Choroid plexus epithelial cell (primary cell): ENCODE results near the gene ACTR1A.

Source experiments
- DNase-seq: peaks from one replicate; pipeline ENCODE4 v3.0.0-alpha.2; 2010; ENCODE audit warnings: low read depth
- H3K4me3 ChIP-seq: 2 replicates; pipeline ENCODE4 v1.5.1; 2011; ENCODE audit warnings: low read depth, mild to moderate bottlenecking, control low read depth, low read length, moderate library complexity
- TF ChIP-seq, protein P1 (sequence below): conservative IDR thresholded peaks from 2 replicates; pipeline ENCODE4 v1.5.1; 2011; ENCODE audit warnings: low read depth, mild to moderate bottlenecking, control low read depth, inconsistent platforms, low read length, moderate library complexity

ACTR1A gene

DNA sequence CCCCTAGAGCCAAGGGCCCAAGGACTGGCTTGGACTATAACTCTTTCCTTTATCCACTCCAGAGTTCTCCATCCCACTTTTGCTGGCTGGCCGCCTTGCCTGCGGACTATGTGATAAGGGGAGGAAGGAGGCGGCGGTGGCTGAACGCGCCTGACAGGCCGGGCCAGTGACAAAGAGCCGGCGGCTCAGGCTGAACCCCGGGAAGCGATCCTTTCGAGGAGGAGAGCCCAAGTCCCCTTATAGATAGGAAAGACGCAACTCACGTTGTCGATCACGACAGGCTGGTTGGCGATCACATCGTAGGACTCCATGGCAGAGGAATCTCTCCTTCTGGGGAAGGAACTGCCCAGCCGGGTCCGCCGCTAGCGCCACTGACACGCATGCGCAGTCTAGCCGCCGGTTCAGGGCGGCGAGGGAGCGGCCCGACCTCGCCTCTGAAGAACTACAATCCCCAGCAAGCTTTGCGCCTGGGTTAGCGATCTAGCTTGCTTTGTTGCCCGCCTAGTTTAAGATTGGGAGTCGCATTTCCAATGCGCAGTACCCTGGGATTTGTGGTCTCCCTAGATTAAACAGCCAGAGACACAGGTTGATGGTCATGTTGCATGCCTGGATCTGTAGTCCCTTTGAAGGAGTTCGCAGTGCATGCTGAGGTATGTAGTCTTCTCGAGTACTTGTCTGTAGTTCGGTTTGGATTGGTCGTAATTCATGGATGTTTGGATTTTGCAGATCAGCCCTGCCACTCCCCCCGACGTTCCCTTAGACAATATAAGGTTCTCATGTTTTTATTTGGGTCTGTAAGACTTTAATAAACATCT lies at the start of gene ACTR1A:
ACTR1A (minus strand) TSS at position 376 of the 815 bp plus-strand sequence; CDS start at position 311, 65 bp downstream.
- TF ChIP-seq, protein P1, sequence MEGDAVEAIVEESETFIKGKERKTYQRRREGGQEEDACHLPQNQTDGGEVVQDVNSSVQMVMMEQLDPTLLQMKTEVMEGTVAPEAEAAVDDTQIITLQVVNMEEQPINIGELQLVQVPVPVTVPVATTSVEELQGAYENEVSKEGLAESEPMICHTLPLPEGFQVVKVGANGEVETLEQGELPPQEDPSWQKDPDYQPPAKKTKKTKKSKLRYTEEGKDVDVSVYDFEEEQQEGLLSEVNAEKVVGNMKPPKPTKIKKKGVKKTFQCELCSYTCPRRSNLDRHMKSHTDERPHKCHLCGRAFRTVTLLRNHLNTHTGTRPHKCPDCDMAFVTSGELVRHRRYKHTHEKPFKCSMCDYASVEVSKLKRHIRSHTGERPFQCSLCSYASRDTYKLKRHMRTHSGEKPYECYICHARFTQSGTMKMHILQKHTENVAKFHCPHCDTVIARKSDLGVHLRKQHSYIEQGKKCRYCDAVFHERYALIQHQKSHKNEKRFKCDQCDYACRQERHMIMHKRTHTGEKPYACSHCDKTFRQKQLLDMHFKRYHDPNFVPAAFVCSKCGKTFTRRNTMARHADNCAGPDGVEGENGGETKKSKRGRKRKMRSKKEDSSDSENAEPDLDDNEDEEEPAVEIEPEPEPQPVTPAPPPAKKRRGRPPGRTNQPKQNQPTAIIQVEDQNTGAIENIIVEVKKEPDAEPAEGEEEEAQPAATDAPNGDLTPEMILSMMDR, result no peak
- H3K4me3 ChIP-seq, result peak within 1 kb of the TSS; percentile 99
- DNase-seq, result peak; percentile 100

DNA sequence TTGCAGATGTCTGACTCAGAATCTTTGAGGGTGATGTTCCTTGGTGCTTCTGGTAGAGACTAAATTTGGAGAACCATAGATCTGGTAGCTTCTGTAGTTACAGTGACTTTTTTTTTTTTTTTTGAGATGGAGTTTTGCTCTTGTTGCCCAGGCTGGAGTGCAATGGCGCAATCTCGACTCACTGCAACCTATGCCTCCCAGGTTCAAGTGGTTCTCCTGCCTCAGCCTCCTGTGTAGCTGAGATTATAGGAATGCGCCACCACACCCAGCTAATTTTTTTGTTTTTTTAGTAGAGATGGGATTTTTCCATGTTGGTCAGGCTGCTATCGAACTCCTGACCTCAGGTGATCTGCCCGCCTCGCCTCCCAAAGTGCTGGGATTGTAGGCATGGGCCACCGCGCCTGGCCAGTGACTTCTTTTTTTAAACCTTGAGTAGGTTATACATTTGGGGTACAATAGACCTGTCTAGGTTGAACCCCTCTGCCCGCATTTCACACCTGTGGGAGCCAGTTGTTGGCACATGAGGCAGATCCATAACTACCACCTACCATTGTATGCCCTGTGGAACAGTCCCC lies 48.2 kb upstream of the ACTR1A start:
- DNase-seq, result no peak
- TF ChIP-seq, protein P1, result no peak
- no peak overlapping the region for H3K4me3 ChIP-seq

DNA sequence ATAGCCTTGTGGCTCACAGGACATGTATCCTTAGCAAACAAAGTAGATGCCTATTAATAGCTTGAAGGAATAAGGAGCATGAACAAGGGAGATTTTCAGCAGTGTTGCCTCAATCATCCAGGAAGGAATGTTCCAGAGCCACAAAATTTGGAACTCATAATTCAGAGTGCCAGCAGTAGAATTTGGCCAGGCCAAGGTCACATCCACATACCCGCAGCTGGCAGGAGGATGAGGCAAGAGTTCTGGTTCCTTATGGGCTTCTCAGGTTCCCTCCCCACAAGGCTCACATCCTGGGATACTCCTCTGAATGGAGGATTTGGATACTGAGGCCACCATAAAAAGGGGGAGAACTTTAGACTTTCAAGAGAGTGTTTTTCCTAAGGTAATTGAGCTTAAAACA lies 47.0 kb upstream of the ACTR1A start:
- no peak overlapping the region for H3K4me3 ChIP-seq
- DNase-seq, result no peak
- TF ChIP-seq, protein P1, result no peak

DNA sequence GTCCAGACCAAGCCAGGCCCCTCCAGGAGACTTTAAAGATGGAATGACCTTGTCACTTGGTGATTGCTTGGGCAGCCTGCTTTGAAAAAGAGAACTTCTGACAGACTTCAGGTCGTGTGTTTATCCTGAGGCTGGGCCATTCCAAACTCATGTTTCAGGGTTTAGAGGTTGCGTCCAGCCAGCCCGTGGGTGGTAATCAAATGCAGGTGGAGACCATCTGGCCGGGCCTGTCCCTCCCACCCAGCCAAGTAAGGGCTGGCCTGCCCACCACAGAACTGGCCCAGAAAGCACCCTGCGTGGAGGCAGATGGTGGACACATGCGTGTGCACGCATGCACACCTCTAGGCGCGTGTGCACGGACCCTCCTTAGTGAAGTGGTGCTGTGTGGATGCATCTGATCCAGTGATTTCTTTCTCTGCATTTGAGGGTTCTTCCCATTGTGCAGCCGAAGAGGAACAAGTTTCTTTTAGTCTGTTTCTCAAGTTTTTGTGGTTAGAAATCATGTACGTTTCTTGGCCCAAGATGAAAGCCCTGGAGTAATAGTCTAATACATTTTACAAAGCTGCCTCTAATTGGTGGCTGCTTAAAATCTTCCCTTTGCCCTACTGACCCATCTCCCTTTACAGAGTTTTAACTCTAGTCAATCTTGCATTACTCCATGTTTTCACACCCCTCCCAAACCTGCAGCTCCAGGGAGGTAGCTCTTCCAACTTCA lies 44.3 kb upstream of the ACTR1A start:
- TF ChIP-seq, protein P1, result no peak
- DNase-seq, result peak; percentile 67
- H3K4me3 ChIP-seq, result no peak overlapping the region

DNA sequence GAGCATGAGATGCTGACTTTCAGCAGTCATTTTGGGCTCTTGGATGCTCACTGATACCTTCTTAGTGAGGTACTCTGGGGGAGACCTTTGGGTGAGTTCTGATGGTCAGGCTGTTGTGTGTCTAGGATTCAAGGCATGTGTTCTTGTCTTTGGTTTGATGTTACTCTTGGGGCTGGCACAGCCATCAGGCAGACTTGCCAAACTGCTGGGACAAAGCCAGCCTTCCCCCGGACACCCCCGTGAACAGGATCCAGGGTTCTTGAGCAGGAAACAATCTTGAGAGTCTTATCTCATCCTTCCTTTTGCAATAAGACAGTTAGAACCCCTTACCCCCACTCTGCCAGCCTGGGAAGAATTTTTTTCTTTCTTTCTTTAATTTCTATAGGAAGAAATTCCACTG lies 43.5 kb upstream of the ACTR1A start:
- TF ChIP-seq, protein P1, result no peak
- no peak overlapping the region for H3K4me3 ChIP-seq
- DNase-seq, result no peak

DNA sequence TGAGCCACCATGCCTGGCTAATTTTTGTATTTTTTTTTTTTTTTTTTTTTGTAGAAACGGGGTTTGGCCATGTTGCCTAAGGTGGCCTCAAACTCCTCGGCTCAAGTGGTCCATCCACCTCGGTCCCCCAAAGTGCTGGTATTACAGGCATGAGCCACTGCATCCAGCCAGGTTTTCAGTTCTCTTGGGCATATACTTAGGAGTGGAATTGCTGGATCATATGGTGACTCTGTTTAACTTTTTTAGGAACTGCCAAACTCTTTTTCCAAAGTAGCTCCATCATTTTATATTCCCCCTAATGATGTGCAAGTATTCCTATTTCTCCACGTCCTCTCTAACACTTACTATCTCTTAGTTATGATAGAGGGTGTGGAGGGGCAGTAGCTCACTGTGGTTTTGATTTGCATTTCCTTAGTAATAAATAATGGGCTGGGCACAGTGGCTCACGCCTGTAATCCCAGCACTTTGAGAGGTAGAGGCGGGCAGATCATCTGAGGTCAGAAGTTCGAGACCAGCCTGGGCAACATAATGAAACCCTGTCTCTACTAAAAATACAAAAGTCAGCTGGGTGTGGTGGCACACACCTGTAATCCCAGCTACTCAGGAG lies 42.9 kb upstream of the ACTR1A start:
- TF ChIP-seq, protein P1, result no peak
- no peak overlapping the region for H3K4me3 ChIP-seq
- DNase-seq, result no peak
